Fibroblast of lung (primary cell): ENCODE data around the gene LENG1. TPM values are rescaled to one million over a fixed set of nuclear protein-coding genes. Genes with fewer than 3 reads are reported as not detected.

ENCODE experiments used
- DNase-seq, 2 donors: peaks; one replicate each; pipeline versions ENCODE4 v3.0.0 to v3.0.0-alpha.2; 2010; ENCODE audit warnings: low read depth in 2 of 2
- H2AFZ ChIP-seq: 2 replicates; pipeline ENCODE4 v1.5.1; 2012; ENCODE audit warnings: low read length, control low read depth, inconsistent platforms
- H3K27ac ChIP-seq: 2 replicates; pipeline ENCODE4 v1.5.1; 2011; ENCODE audit warnings: low read length, control low read depth; ENCODE audit not compliant: insufficient read depth
- H3K27me3 ChIP-seq: 2 replicates; pipeline ENCODE4 v1.5.1; 2011; ENCODE audit warnings: mild to moderate bottlenecking, low read length; ENCODE audit not compliant: control insufficient read depth, insufficient read depth
- H3K36me3 ChIP-seq: 2 replicates; pipeline ENCODE4 v1.5.1; 2011; ENCODE audit warnings: low read length; ENCODE audit not compliant: control insufficient read depth, insufficient read depth
- H3K4me1 ChIP-seq: 2 replicates; pipeline ENCODE4 v1.5.1; 2011; ENCODE audit warnings: low read length; ENCODE audit not compliant: control insufficient read depth, insufficient read depth; ENCODE audit errors: extremely low read depth
- H3K4me2 ChIP-seq: 2 replicates; pipeline ENCODE4 v1.5.1; 2011; ENCODE audit warnings: low read length, control low read depth; ENCODE audit not compliant: insufficient read depth; ENCODE audit errors: extremely low read depth
- H3K4me3 ChIP-seq, 4 experiments: fragments of 200-600 bp in 1 of 4; sonication (generic) in 1 of 4; replicated peaks in 1 of 4; 2 replicates each; pipeline ENCODE4 v1.5.1; 2011 to 2016; ENCODE audit warnings: low read length in 4 of 4, low read depth in 3 of 4, mild to moderate bottlenecking in 3 of 4, control low read depth in 2 of 4, inconsistent platforms in 1 of 4, mixed read lengths in 1 of 4; ENCODE audit not compliant: insufficient read depth in 1 of 4; ENCODE audit errors: control extremely low read depth in 1 of 4
- H3K79me2 ChIP-seq: 2 replicates; pipeline ENCODE4 v1.5.1; 2012; ENCODE audit warnings: mild to moderate bottlenecking, low read length, inconsistent platforms; ENCODE audit not compliant: control insufficient read depth, insufficient read depth
- H3K9ac ChIP-seq: 2 replicates; pipeline ENCODE4 v1.5.1; 2011; ENCODE audit warnings: mild to moderate bottlenecking, low read length, control low read depth; ENCODE audit not compliant: insufficient read depth
- H3K9me3 ChIP-seq: 2 replicates; pipeline ENCODE4 v1.5.1; 2012; ENCODE audit warnings: low read depth, low read length; ENCODE audit not compliant: control insufficient read depth, insufficient read depth
- H4K20me1 ChIP-seq: 2 replicates; pipeline ENCODE4 v1.5.1; 2011; ENCODE audit warnings: low read length; ENCODE audit not compliant: control insufficient read depth, insufficient read depth; ENCODE audit errors: extremely low read depth
- EZH2 ChIP-seq: IDR thresholded peaks from 2 replicates; pipeline ENCODE4 v1.5.1; 2012; ENCODE audit warnings: low read length, control low read depth, mild to moderate bottlenecking; ENCODE audit errors: missing control alignments
- polyA plus RNA-seq, 2 donors: library from polyadenylated mRNA; depleted of rRNA in 1 of 2; stranded (reverse) in 1 of 2; unstranded in 1 of 2; fragments of >200 nt; gene quantifications; 2 replicates each; pipeline ENCODE4 v1.2.1, GENCODE V29; 2011 to 2012; ENCODE audit warnings: missing spikeins in 1 of 2
- total RNA-seq: library from RNA; depleted of rRNA; stranded (reverse); fragments of >200 nt; gene quantifications from 2 replicates; pipeline ENCODE4 v1.2.1, GENCODE V29; 2014
- TF ChIP-seq, protein P1 (sequence below), 2 donors: IDR thresholded peaks in 1 of 2; conservative IDR thresholded peaks in 1 of 2; 1 replicate in 1 of 2; 2 replicates in 1 of 2; pipeline ENCODE4 v1.5.1; 2011 to 2012; ENCODE audit warnings: low read length in 2 of 2, control low read depth in 1 of 2, inconsistent platforms in 1 of 2, low read depth in 1 of 2, mild to moderate bottlenecking in 1 of 2

The LENG1 gene
- total and polyA plus RNA-seq, 2 donors (not counting 1 experiment from before 2014, with no cell fraction given) = 3.2 to 7.3 TPM

DNA sequence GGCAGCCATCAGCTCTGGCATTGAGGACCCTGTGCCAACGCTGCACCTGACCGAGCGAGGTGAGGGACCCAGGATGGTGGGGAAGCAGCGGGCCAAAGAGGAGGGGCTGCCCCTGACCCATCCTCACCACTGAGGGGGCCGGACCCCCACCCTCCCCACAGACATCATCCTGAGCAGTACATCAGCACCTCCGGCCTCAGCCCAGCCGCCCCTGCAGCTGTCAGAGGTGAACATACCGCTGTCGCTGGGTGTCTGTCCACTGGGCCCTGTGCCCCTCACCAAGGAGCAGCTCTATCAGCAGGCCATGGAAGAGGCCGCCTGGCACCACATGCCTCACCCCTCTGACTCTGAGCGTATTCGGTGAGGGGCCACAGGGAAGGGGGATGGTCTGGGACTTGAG is 7.3 kb downstream of the LENG1 start:
- H4K20me1 ChIP-seq = no peaks in the 10 kb centered on the region
- TF ChIP-seq EZH2 = no peak
- TF ChIP-seq, protein P1, sequence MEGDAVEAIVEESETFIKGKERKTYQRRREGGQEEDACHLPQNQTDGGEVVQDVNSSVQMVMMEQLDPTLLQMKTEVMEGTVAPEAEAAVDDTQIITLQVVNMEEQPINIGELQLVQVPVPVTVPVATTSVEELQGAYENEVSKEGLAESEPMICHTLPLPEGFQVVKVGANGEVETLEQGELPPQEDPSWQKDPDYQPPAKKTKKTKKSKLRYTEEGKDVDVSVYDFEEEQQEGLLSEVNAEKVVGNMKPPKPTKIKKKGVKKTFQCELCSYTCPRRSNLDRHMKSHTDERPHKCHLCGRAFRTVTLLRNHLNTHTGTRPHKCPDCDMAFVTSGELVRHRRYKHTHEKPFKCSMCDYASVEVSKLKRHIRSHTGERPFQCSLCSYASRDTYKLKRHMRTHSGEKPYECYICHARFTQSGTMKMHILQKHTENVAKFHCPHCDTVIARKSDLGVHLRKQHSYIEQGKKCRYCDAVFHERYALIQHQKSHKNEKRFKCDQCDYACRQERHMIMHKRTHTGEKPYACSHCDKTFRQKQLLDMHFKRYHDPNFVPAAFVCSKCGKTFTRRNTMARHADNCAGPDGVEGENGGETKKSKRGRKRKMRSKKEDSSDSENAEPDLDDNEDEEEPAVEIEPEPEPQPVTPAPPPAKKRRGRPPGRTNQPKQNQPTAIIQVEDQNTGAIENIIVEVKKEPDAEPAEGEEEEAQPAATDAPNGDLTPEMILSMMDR (conservative IDR thresholded peaks at IDR 0.05 in 1 of 2, IDR thresholded peaks at IDR 0.05 in 1 of 2; ENCODE audit: low read depth in 1 of 2, low read length in 2 of 2) = no peak
- H3K36me3 ChIP-seq = peaks cover 51% of the 10 kb centered on the region
- no peak overlapping the region for H3K9ac ChIP-seq
- no peak for DNase-seq
- H3K79me2 ChIP-seq = no peaks in the 10 kb centered on the region
- peaks cover 9% of the 10 kb centered on the region for H3K4me1 ChIP-seq
- H3K27me3 ChIP-seq = no peaks in the 10 kb centered on the region
- H3K4me2 ChIP-seq = no peak overlapping the region
- no peak overlapping the region for H3K4me3 ChIP-seq
- no peak overlapping the region for H3K27ac ChIP-seq
- no peaks in the 10 kb centered on the region for H3K9me3 ChIP-seq
- H2AFZ ChIP-seq = no peak overlapping the region

DNA sequence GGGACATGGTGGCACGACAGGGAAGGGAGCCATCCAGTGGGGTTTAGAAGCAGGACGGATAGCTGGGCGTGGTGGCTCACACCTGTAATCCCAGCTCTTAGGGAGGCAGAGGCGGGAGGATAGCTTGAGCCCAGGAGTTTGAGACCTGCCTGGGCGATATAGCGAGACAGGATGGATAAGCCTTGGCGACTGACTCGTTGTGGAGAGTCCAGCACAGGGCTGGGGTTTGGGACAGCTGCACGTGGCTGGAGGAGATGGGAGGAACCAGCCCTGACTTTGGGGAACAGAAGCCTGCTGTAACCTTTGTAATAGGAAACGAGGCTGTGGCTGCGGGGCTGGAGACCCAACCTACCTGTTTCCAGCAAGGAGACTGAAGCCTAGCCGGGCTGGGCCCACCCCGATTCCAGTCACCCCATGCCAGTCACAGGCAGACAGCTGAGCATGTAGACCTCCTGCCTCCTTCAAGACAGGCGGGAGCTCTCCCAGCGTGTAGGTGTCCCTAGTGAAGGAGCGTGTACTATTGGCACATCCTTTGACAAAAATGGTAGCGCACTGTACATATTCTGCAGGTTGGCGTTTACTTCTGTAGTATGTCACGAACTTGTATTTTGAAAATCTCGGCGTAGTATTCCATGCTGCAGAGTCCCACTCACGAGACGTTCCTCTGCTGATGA is 8.0 kb downstream of the LENG1 start:
- Histone ChIP-seq H3K27me3 (no peaks in the 10 kb centered on the region), H3K9me3 (no peaks in the 10 kb centered on the region), H3K4me3 (no peak overlapping the region), H4K20me1 (no peaks in the 10 kb centered on the region), H3K79me2 (no peaks in the 10 kb centered on the region), H3K9ac (no peak overlapping the region), H3K4me1 (peaks cover 9% of the 10 kb centered on the region), H3K36me3 (peaks cover 54% of the 10 kb centered on the region), H3K4me2 (no peak overlapping the region), H2AFZ (no peak overlapping the region), H3K27ac (no peak overlapping the region)
- DNase-seq = no peak
- TF ChIP-seq, protein P1 (conservative IDR thresholded peaks at IDR 0.05 in 1 of 2, IDR thresholded peaks at IDR 0.05 in 1 of 2; ENCODE audit: low read depth in 1 of 2, low read length in 2 of 2) = no peak
- no peak for TF ChIP-seq EZH2

DNA sequence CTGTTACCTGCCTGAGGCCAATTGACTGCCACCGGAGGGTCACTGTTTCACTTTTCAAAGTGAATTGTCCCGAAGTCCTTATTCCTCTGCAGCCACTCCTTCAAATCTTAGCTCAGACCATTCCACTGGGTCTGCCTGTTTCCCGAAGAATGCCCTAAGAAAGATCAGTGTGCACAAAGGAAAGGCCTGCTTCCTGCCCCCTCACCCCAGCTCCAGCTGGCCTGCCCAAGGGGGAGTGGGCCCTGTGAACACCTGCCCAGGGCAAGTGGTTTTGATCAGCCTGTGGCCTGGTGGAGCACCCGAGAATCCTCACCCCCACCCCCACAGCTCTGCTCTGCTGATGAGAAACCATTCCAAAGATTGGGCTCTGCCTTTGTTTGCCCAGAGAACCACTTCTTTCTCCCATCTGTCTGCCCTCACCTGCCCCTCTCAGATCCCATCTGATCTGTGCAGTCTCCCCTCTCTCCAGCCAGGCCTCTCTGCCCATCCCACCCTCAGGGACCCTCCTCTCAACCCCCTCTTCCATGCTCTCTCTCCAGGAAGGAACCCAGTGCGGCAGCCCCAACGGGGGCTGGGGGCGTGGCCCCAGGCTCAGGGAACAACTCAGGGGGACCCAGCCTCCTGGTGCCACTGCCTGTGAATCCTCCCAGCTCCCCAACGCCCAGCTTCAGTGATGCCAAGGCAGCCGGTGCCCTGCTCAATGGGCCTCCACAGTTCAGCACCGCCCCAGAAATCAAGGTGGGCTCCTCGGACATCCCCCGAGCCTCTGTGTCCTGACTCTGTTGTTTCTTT is 10.3 kb downstream of the LENG1 start:
- H3K27ac ChIP-seq = no peak overlapping the region
- no peaks in the 10 kb centered on the region for H3K79me2 ChIP-seq
- peaks cover 7% of the 10 kb centered on the region for H3K4me1 ChIP-seq
- peaks cover 55% of the 10 kb centered on the region for H3K36me3 ChIP-seq
- no peaks in the 10 kb centered on the region for H4K20me1 ChIP-seq
- H3K9ac ChIP-seq = no peak overlapping the region
- no peak overlapping the region for H3K4me3 ChIP-seq
- no peaks in the 10 kb centered on the region for H3K27me3 ChIP-seq
- DNase-seq = no peak
- no peak overlapping the region for H3K4me2 ChIP-seq
- TF ChIP-seq EZH2 = no peak
- TF ChIP-seq, protein P1 (conservative IDR thresholded peaks at IDR 0.05 in 1 of 2, IDR thresholded peaks at IDR 0.05 in 1 of 2; ENCODE audit: low read depth in 1 of 2, low read length in 2 of 2) = no peak
- H3K9me3 ChIP-seq = no peaks in the 10 kb centered on the region
- no peak overlapping the region for H2AFZ ChIP-seq
